HG03175 (cell line): ENCODE measurements around the gene SPATA24.
"Not testable (repeated sequence)": the region's sequence is repeated elsewhere in the genome, so short reads cannot be mapped to it uniquely, and the experiment has no call there.

ENCODE experiments used
- ATAC-seq: cut with Tn5 transposase; IDR thresholded peaks from one replicate; pipeline ENCODE4 v1.9.1; 2021; ENCODE audit warnings: mild to moderate bottlenecking, moderate library complexity; ENCODE audit not compliant: unreplicated experiment

The SPATA24 gene

DNA sequence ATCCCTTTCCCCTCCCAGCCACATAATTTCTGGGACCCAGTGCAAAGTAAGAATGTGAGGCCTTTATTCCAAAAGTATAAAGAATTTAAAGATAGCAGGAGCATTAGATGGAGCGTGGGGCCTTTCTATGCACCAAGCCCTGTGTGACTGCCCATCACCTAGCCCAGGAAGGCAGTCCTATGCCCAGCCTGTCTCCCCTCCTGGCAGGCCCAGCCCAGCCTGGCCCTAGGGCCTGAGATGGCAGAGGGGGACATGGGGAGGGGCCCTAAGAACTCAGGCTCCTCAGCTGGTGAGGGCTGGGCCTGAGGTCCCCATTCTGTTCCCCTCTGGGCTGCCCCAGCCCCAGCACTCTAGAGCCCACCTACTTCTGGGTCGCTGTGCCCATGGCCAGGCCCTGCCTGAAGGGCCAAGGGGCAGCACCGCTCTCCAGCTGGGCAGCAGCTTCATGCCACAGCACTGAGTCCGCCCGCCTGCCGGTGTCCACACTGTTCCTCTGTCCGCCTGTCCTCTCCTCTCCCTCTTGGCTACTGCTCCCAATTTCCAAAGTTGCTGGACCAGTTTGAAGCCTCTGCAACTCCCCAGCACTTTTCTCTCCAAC is 19.8 kb downstream of the SPATA24 start:
- ATAC-seq, result no peak

DNA sequence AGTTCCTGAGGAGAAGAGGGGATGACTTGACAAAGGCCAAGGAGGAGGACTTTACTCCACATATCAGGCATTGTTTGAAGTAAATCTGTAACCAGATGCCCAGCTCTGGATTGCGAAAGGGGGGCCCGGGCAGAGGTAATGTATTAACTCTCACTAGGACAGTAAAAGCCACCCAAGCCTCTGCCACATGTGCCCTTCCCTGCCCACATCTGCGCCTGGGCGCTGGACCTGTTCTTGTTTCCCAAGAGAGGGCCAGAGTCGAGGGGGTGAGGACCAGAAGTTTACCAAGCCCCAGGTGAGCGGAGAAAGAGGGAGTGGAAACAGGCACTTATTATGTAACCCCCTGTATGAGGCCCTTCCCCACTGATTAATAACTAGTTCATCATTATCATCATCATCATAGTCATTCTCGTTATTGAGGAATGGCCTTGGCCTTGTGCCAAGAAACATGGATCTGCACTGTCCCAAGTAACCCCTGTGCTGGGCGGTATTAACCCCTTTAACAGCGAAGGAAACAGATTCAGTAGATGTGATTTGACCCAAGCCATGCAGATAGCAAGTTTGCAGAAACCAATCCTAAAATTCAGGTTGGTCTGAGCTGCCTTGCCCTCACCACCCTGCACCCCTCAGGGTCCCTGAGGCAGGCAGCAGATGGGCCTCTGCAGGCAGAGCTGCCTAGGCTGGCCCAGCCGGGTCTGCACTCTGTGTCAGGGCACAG is 20.5 kb downstream of the SPATA24 start, which contains the start of gene SLC23A1:
SLC23A1 (minus strand) TSS at position 23 of the 718 bp plus-strand sequence. CDS start 44 bp downstream, outside the sequence.
- no peak for ATAC-seq

DNA sequence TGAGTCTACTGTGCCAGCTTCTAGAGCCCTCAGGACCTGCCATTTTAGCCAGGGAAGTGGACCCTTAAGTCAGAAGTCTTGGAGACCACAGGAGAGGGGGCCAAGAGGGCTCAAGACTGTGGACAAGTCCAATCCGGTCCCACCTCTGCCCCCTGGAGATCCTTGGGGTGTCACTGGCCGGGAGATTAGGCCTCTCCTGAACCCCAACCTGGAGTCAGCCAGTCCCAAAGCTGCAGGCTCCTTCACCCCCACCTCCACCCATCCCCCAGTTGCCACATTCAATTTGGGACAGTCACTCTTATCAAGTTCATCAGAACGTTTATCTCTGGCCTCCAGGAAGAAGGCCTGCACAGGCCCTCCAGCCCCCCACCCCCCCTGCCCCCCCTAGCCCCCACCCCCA is 21.1 kb downstream of the SPATA24 start:
- no peak for ATAC-seq

DNA sequence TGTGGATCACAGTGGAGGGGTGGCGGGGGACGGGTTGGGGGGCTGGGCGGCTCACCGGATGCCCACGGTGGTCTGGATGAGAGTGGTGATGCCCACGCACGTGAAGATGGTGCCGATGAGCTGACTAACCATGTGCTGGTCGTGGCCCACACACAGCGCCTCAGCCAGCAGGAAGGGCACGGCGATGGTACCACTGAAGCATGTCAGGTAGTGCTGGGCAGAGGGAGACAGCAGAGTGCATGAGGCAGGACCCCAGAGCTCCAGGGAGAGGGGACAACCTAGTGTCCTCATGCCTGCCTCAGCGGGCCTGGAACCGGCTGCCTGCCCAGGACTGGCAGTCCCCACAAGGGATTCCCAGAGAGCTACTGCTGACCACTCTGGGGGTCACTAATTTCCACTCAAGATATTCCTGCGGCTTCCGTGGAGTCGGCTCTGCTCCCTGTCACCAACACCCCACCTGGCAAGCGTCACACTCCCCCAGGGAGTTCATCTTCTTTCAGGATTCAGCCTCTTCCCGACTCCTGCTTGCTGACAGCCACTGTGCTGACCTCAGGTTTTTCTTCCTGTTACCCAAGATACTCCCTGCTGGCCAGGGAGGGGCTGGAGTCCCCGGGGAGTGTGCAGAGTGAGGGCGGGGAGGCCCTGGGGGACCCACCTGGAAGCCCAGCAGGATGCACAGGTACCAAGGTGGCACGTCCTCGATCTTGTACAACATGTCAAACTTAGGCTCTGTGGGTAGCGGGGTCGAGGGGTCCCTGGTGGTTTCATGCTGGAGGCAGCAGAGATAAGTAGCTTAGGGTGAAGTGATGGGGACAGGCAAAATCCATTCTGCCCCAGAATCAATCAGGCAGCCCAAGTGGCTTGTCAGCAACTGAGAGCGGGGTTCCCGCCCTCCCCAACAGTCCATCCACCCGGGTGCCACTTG is 21.8 kb downstream of the SPATA24 start:
- ATAC-seq, result no peak

DNA sequence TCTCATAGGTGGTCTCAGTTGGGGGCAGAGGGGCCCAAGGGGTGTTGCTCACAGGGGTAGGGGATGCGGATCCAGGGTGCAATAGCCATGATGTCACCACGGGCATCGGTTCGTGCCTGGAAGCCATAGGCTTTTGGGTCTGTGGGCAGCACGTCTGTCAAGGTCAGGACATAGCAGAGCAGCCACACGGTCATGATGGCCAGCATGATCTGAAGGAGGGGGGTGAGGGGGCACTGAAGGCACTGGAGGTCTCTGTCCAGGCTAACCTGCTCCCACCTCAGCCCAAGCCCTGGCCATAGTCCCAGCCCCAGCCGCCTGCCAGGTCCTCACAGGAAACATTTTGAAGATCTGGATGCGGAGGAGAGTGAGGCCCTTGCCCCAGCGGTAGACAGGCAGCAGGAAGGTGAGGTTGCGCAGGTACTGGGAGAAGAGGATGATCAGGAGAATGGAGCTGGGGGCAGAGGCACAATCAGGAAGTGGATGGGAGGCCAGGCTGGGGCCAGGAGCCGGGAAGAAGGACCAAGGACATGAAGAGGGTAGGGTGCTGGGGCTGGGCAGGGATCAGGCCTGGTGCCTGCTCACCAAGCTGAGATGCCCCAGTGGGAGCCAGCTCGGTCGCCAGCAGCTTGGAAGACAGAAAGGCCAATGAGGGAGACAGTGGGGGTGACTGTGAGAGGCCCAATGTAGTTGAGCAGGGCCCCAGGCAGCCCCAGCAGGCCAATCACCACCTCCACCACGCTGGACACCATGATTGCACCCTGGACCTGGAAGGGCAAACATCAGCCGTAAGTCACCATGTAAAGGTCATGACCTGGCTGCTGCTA is 24.1 kb downstream of the SPATA24 start:
- no peak for ATAC-seq

DNA sequence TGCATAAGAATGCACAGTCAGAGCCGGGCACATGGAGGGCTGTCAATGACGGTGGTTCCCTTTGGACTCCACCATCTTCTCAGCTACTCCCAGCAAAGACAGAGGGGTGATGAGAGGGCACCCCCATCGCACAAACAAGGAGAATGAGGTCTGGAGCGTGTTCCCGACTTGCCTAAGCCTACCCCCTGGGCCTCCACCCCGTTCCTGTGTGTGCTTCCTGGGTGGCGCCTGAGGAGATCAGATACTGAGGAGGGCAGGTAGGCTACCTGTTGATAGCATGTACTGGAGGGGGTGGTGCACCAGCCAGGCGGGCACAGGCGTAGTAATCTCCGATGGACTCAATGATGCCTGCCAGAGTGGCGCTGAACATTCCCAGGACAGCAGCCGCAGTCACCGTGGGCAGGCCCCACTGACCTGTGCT is 24.9 kb downstream of the SPATA24 start:
- no peak for ATAC-seq

DNA sequence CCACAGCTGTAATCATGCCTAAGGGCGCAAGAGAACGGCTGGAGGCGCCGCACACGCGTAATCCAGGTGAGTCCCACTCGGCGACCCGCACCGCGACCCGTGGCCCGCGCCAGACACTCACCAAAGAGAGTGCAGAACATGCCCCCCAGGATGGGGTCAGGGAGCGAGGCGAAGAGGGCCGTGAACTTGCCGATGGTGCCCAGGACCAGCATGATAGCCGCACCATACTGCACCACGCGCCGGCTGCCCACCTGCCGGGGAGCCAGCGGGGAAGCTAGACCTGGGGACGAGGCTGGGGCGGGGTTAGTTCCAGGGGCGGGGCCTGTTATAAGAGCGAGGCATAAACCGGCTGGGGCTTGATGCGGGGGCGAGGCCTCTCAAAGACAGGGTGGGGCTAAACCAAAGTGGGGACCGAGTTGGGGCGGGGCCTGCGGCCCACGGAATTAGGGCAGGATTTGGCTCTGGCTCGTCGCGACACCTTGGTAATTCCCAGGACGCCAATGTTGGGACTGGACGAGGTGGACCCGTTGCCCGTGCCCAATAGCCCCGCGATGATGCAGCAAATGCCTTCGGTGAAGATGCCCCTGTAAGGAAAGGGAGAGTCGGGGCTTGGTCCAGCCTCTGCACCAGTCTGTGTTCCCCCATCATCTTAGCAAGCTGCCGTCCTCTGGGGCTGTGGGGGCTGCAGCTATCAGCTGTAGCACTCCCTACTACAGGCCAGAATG is 25.6 kb downstream of the SPATA24 start:
- no peak for ATAC-seq

DNA sequence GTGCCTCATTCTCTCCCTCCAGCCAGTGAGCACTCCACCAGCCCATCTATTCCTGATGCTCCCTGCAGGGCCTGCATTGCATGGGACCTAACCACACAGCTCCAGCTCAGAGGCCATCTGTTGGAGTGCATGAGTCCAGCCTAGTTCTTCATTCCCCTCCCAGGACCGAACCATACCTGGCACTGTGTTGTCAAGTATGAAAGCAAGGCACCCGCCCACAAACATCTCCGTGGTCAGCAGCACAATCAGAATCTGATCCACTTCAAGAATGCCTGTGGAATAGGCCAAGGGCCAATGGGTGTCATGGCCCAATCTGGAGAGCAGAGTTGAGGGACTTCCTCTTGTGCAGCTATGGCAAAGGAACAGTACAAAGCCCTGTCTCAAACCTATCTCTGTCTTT is 26.7 kb downstream of the SPATA24 start:
- ATAC-seq, result no peak

DNA sequence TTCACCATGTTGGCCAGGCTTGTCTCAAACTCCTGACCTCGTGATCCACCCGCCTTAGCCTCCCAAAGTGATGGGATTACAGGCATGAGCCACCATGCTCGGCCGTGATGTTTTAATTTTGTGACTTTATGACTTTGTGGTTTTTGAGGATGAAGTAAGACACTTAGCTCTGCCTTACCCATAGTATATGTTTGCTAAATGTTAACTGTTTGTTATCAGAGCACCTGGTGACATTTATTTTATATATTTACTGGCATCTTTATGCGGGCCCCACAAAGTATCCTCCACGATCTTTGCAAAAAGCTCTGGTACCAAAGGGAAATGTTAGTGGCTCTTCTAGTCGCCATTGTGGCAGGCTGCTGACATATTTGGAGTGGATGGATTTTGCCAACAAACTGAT is 27.5 kb downstream of the SPATA24 start:
- no peak for ATAC-seq

DNA sequence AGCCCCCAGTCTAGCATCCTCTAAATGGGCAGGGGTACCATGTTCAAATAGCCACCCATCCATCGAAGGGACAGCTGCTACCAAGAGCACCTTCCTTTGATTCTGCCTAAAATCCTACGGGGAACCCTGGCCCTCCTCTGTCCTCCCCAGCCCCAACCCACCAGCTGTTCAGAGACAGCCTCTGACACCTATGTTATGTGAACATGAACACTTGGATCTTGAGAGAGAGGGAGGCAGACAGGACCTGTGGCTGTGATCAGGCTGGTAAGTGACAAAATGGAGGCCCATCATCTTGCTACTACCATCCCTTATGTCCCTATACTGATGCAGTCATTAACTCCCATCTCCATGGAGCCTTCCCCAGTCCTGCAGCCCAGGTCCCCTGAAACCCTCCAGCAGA is 29.0 kb downstream of the SPATA24 start:
- no peak for ATAC-seq

DNA sequence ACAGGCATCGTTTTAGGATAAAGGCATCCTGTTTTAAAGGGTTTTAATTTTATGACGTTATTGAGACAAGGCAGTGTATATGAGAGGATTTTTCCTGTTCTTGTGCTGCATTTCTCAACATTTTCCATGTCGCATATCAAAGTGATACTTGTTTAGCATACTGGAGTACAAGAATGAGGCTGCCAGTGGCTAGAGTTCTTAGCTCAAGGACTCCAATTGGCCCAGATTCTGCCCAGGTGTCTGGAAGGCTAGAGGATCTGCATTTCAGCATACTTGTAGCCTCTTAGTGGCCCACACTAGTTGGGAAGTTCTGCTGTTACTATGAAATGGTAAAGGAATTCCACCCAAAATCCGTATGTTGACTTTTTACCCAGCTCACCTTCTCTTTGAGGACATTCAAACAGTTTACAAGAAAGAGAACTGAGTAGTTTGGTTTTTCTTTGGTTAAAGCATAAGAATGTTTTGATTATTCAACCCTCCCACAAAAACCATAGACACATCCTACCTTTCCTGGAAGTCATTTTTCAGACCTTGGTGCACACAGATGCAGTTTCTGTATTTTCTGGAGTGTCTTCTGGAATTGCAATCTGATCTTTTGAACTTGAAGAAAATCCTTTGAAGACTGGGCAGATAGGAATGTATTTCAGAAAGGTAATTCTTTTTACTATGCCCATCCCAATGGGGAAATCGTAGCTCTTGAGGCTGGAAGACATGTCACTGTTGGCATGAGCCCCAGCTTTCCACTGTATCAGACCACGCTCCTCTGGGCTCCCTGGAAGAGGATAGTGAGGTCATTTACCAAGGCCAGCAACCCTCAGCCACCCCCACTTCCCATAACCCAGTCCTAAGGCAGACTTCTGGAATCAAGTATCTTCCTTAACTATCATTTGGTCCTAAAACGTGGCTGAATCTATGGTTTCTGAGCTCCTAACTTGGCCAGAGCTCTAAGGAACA is 32.1 kb downstream of the SPATA24 start:
- no peak for ATAC-seq

DNA sequence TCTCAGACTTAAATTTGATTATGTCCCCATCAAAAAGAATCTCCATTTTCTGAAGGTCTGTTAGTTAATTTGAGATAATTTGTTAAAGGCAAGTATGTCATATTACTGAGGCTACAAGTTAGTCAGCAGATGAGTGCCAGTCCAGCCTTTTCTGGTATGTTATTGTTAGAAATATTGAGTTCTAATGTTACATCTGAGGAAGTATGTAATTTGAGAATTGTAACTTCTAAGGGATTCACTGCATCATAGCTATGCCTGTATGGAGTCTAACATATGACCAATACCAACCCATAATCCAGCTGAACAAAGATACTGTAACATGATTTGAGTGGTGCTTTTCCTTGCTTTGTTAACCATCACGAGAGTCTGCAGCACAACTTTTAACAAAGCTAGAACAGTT is 34.7 kb downstream of the SPATA24 start:
- no peak for ATAC-seq

DNA sequence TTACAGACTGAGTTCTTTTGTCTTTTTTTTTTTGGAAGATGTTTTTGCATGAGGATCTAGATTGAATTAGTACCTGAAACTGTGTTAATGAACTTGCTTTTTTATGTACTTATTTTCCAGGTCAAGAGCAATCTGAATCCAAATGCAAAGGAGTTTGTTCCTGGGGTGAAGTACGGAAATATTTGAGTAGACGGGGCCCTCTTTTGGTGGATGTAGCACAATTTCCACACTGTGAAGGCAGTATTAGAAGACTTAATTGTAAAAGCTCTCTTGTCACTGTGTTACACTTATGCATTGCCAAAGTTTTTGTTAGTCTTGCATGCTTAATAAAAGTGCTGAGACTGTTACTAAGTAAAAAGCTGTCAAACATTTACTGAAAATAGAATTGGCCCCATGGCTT is 35.3 kb downstream of the SPATA24 start:
- no peak for ATAC-seq

DNA sequence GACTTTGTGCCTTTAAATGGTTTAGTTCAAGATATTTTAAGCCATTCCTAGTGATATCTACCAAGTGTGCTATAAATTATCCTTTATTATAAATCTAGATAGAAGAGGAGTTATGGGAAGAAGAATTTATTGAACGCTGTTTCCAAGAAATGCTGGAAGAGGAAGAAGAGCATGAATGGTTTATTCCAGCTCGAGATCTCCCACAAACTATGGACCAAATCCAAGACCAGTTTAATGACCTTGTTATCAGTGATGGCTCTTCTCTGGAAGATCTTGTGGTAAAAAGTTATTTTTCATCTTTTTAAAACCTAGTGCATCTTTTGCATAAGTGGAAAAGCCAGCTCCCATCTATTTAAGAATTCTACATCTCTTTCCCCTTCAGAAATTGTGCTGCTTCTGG is 39.4 kb downstream of the SPATA24 start:
- ATAC-seq, result no peak

DNA sequence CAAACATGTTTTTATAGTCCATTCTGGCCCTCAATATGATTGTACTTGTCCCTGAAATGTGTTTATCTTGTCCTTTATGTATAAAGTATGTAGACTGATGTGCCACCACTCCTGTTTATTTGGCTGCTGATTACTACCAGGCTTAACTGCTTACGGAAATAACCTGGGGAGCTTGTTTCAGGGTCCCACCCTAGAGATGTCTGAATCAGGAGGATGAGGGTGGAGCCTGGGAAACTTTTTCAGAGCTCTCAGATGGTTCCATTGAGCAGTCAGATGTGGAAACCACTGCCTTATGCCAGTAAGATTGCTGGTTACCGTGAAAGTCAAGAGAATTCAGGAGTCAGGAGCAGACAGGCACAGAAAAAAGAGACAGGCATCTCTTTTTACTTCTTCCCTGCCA is 40.0 kb downstream of the SPATA24 start:
- ATAC-seq, result no peak

DNA sequence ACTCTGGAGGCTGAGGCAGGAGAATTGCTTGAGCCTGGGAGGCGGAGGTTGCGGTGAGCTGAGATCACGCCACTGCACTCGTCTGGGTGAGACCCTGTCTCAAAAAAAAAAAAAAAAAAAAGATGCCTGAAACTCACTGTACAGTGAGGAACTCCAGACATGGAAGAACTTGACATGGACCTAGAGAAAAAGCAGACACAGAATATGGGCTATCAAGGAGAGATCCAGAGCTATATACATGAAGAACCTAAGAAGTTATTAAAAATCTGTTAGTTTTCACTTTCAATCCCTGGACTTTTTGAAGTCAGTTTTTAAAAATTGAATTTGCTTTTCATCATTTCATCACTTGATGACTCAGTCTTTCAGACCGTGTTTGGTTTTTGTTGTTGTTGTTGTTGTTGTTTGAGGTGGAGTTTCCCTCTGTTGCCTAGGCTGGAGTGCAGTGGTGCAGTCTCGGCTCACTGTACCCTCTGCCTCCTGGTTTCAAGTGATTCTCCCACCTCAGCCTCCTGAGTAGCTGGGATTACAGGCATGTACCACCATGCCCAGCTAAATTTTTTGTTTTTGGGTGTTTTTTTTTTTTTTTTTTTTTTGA is 42.0 kb downstream of the SPATA24 start:
- ATAC-seq, result no peak

DNA sequence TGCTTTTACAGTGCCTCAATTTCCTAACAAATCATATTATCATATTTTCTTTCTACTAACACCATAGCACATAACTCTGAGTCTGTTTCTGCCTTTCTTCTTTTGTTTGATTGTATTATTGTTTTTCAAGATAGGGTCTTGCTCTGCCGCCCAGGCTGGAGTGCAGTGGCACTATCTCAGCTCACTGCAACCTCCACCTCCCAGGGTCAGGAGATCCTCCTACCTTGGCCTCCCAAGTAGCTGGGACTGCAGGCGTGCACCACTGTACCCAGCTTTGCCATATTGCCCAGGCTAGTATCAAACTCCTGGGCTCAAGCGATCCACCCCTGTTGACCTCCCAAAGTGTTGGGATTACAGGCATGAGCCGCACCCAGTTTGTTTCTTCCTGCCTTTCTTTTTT is 43.5 kb downstream of the SPATA24 start:
- ATAC-seq, result no peak

DNA sequence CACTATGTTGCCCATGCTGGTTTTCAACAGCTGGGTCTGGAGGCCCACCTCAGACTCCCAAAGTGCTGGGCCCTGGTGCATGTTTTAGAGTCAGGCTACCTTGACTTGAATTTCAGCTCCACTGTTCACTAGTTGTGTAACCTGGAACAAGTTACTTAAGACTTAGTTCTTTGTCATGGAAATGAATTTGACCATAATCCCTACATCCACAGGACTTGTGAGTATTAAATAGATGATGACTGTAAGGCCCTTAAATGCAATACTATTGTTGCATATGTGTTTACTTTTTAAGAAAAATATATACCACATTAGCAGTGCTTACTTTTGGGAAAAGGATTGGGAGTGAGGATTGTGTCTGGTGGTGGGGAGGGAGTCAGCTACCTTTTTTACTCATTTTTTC is 45.8 kb downstream of the SPATA24 start:
- ATAC-seq, result no peak

DNA sequence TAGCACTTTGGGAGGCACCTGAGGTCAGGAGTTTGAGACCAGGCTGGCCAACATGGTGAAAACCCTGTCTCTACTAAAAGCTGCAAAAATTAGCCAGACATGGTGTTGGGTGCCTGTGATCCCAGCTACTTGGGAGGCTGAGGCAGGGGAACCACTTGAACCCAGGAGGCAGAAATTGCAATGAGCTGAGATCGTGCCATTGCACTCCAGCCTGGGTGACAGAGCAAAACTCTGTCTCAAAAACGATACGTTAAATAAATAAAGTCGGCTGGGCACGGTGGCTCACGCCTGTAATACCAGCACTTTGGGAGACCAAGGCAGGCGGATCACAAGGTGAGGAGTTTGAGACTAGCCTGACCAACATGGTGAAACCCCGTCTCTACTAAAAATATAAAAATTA is 48.0 kb downstream of the SPATA24 start:
- ATAC-seq, result not testable (repeated sequence)
